Peyer's patch (tissue), 4 donors: ENCODE measurements around the gene TMEM45B.
"Not testable (repeated sequence)": the region's sequence is repeated elsewhere in the genome, so short reads cannot be mapped to it uniquely, and the experiment has no call there.

Source experiments
- POLR2A ChIP-seq, 2 donors: fragments of 450-650 bp; IDR thresholded peaks; one replicate each; pipeline ENCODE4 v1.5.1; 2017; ENCODE audit warnings: antibody characterized with exemption in 2 of 2, mild to moderate bottlenecking in 2 of 2, moderate library complexity in 2 of 2
- TF ChIP-seq, protein P1 (sequence below), 6 experiments: fragments of 450-650 bp in 4 of 6; fragments of 200-600 bp in 2 of 6; sonication (generic) in 1 of 6; IDR thresholded peaks; one replicate each; pipeline ENCODE4 v1.5.1; 2017 to 2019; ENCODE audit warnings: antibody characterized with exemption in 6 of 6, mild to moderate bottlenecking in 3 of 6, moderate library complexity in 1 of 6

DNA sequence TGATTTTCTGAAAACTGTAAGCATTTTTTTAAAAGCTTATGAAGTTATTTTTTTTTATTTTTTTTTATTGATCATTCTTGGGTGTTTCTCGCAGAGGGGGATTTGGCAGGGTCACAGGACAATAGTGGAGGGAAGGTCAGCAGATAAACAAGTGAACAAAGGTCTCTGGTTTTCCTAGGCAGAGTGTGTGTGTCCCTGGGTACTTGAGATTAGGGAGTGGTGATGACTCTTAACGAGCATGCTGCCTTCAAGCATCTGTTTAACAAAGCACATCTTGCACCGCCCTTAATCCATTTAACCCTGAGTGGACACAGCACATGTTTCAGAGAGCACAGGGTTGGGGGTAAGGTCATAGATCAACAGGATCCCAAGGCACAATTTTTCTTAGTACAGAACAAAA lies 31.7 kb downstream of the TMEM45B start:
- TF ChIP-seq, protein P1, sequence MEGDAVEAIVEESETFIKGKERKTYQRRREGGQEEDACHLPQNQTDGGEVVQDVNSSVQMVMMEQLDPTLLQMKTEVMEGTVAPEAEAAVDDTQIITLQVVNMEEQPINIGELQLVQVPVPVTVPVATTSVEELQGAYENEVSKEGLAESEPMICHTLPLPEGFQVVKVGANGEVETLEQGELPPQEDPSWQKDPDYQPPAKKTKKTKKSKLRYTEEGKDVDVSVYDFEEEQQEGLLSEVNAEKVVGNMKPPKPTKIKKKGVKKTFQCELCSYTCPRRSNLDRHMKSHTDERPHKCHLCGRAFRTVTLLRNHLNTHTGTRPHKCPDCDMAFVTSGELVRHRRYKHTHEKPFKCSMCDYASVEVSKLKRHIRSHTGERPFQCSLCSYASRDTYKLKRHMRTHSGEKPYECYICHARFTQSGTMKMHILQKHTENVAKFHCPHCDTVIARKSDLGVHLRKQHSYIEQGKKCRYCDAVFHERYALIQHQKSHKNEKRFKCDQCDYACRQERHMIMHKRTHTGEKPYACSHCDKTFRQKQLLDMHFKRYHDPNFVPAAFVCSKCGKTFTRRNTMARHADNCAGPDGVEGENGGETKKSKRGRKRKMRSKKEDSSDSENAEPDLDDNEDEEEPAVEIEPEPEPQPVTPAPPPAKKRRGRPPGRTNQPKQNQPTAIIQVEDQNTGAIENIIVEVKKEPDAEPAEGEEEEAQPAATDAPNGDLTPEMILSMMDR (IDR thresholded peaks at IDR 0.05), result not testable (repeated sequence)
- not testable (repeated sequence) for TF ChIP-seq POLR2A (IDR thresholded peaks at IDR 0.05)
